HEK293 (cell line): ENCODE measurements around the gene F2.

Experiments
- CTCF ChIA-PET: fragments of 350-600 bp; formaldehyde crosslinking; extraction: SDS; loops from one replicate; lab custom pipeline; 2021; ENCODE audit warnings: antibody characterized with exemption; lab: Yijun Ruan, JAX
- POLR2A ChIA-PET: fragments of 300-600 bp; formaldehyde crosslinking; extraction: SDS; loops from one replicate; lab custom pipeline; 2020; ENCODE audit warnings: antibody characterized with exemption, inconsistent platforms; lab: Yijun Ruan, JAX
- H3K27ac ChIP-seq: fragments of 200-500 bp; sonication (Bioruptor generic); 2 replicates; pipeline ENCODE4 v1.5.1; 2014; ENCODE audit warnings: low read depth, low read length, control low read depth, inconsistent platforms; ENCODE audit errors: extremely low read depth
- H3K36me3 ChIP-seq, 2 experiments: fragments of 200-500 bp in 1 of 2; sonication (Bioruptor generic) in 1 of 2; 1 replicate in 1 of 2; 2 replicates in 1 of 2; pipeline ENCODE4 v1.5.1; 2014 to 2017; ENCODE audit warnings: inconsistent platforms in 2 of 2, low read length in 2 of 2; ENCODE audit not compliant: control insufficient read depth in 2 of 2, insufficient read depth in 1 of 2
- H3K4me1 ChIP-seq: fragments of 200-500 bp; sonication (Bioruptor generic); 2 replicates; pipeline ENCODE4 v1.5.1; 2014; ENCODE audit warnings: mild to moderate bottlenecking, low read length, inconsistent platforms; ENCODE audit not compliant: control insufficient read depth, insufficient read depth
- H3K4me3 ChIP-seq: 2 replicates; pipeline ENCODE4 v1.5.1; 2011; ENCODE audit warnings: low read depth, mild to moderate bottlenecking, control low read depth, low read length, moderate library complexity
- H3K9me3 ChIP-seq: fragments of 200-500 bp; sonication (Bioruptor generic); 2 replicates; pipeline ENCODE4 v1.5.1; 2014; ENCODE audit warnings: low read depth, low read length, inconsistent platforms; ENCODE audit not compliant: control insufficient read depth, insufficient read depth
- EGR2 ChIP-seq: fragments of 450-650 bp; formaldehyde crosslinking; IDR thresholded peaks from 2 replicates; pipeline ENCODE4 v1.5.1; 2016; ENCODE audit warnings: low read depth, missing biosample characterization, missing genetic modification characterization
- KLF9 ChIP-seq: fragments of 450-650 bp; formaldehyde crosslinking; IDR thresholded peaks from 2 replicates; pipeline ENCODE4 v1.5.1; 2016; ENCODE audit warnings: missing biosample characterization, missing genetic modification characterization, low read depth
- MZF1 ChIP-seq: fragments of 450-650 bp; formaldehyde crosslinking; IDR thresholded peaks from 2 replicates; pipeline ENCODE4 v1.5.1; 2017; ENCODE audit warnings: missing biosample characterization, missing genetic modification characterization, borderline replicate concordance
- SP3 ChIP-seq: fragments of 450-650 bp; formaldehyde crosslinking; IDR thresholded peaks from 2 replicates; pipeline ENCODE4 v1.5.1; 2016; ENCODE audit warnings: missing biosample characterization, missing genetic modification characterization
- ZFHX2 ChIP-seq: fragments of 450-650 bp; formaldehyde crosslinking; conservative IDR thresholded peaks from 2 replicates; pipeline ENCODE4 v1.5.1; 2016; ENCODE audit warnings: missing biosample characterization, missing genetic modification characterization
- ZNF140 ChIP-seq: fragments of 450-650 bp; formaldehyde crosslinking; IDR thresholded peaks from 2 replicates; pipeline ENCODE4 v1.5.1; 2016; ENCODE audit warnings: missing biosample characterization, missing genetic modification characterization
- ZNF175 ChIP-seq: fragments of 450-650 bp; formaldehyde crosslinking; IDR thresholded peaks from 2 replicates; pipeline ENCODE4 v1.5.1; 2016; ENCODE audit warnings: missing biosample characterization, missing genetic modification characterization
- ZNF266 ChIP-seq: fragments of 450-650 bp; formaldehyde crosslinking; IDR thresholded peaks from 2 replicates; pipeline ENCODE4 v1.5.1; 2016; ENCODE audit warnings: missing biosample characterization, missing genetic modification characterization, low read depth
- ZNF311 ChIP-seq: fragments of 450-650 bp; formaldehyde crosslinking; IDR thresholded peaks from 2 replicates; pipeline ENCODE4 v1.5.1; 2017; ENCODE audit warnings: missing biosample characterization, missing genetic modification characterization, borderline replicate concordance
- ZNF324 ChIP-seq: fragments of 450-650 bp; formaldehyde crosslinking; IDR thresholded peaks from 2 replicates; pipeline ENCODE4 v1.5.1; 2016; ENCODE audit warnings: missing biosample characterization, missing genetic modification characterization
- ZNF341 ChIP-seq: fragments of 450-650 bp; formaldehyde crosslinking; IDR thresholded peaks from 2 replicates; pipeline ENCODE4; 2016; ENCODE audit warnings: low read depth, missing biosample characterization, missing genetic modification characterization
- ZNF394 ChIP-seq: fragments of 450-650 bp; formaldehyde crosslinking; IDR thresholded peaks from 2 replicates; pipeline ENCODE4 v1.5.1; 2016; ENCODE audit warnings: missing biosample characterization, missing genetic modification characterization, mild to moderate bottlenecking, moderate library complexity, borderline replicate concordance
- ZNF521 ChIP-seq: fragments of 450-650 bp; formaldehyde crosslinking; IDR thresholded peaks from 2 replicates; pipeline ENCODE4 v1.5.1; 2017; ENCODE audit warnings: missing biosample characterization, mild to moderate bottlenecking, missing genetic modification characterization
- ZNF585B ChIP-seq: fragments of 450-650 bp; formaldehyde crosslinking; IDR thresholded peaks from 2 replicates; pipeline ENCODE4 v1.5.1; 2016; ENCODE audit warnings: missing biosample characterization, missing genetic modification characterization
- ZNF76 ChIP-seq: fragments of 450-650 bp; formaldehyde crosslinking; IDR thresholded peaks from 2 replicates; pipeline ENCODE4; 2016; ENCODE audit warnings: low read depth, missing biosample characterization, missing genetic modification characterization, borderline replicate concordance
- ZNF777 ChIP-seq: fragments of 450-650 bp; formaldehyde crosslinking; IDR thresholded peaks from 2 replicates; pipeline ENCODE4 v1.5.1; 2017; ENCODE audit warnings: missing biosample characterization, missing genetic modification characterization, borderline replicate concordance
- ZNF843 ChIP-seq: fragments of 450-650 bp; formaldehyde crosslinking; IDR thresholded peaks from 2 replicates; pipeline ENCODE4 v1.5.1; 2016; ENCODE audit warnings: missing biosample characterization, missing genetic modification characterization
- ZSCAN30 ChIP-seq: fragments of 450-650 bp; IDR thresholded peaks from 2 replicates; pipeline ENCODE4 v1.5.1; 2018; ENCODE audit warnings: missing biosample characterization, mild to moderate bottlenecking, missing genetic modification characterization, moderate library complexity
- TF ChIP-seq, protein P1 (sequence below): IDR thresholded peaks from 2 replicates; pipeline ENCODE4 v1.6.1; 2011; ENCODE audit warnings: mild to moderate bottlenecking, low read depth, low read length, borderline replicate concordance

Gene F2

DNA sequence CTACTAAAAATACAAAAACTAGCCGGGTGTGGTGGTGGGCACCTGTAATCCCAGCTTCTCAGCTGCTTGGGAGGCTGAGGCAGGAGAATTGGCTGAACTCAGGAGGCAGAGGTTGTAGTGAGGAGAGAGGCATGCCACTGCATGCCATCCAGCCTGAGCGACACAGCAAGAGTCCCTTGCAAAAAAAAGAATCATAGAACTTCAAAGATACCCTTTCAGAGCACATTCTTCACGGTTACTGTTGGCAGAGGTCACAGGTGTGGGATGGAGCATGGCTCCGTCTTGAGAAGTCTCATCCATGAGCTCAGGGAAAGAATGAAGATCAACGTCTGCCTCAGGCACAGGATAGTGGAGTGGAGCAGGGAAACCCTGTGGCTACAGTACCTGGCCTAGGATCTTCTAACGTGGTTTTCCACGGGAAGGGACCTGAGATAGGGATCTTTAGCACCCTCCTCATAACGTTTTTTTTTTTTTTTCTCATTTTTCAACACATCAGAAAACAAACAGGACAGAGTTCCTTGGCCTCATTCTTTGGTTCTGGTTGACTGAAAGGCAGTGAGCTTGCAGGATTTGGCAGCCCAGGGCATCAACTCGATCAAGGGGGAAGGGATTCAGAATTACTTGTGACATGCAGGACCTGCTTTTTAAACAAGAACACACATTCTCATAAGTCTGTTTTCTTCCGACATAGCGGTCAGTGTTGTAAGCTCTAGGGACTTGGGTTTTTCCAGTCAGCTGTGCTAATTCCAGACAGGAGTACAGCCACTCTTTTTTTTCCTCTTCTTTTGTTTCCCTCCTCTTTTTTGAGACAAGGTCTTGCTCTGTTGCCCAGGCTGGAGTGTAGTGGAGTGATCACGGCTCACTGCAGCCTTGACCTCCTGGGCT lies 22.8 kb downstream of the F2 start (continued):
- TF ChIP-seq, protein P1, sequence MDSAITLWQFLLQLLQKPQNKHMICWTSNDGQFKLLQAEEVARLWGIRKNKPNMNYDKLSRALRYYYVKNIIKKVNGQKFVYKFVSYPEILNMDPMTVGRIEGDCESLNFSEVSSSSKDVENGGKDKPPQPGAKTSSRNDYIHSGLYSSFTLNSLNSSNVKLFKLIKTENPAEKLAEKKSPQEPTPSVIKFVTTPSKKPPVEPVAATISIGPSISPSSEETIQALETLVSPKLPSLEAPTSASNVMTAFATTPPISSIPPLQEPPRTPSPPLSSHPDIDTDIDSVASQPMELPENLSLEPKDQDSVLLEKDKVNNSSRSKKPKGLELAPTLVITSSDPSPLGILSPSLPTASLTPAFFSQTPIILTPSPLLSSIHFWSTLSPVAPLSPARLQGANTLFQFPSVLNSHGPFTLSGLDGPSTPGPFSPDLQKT, result no peak
- TF ChIP-seq, all 188 proteins: peak for 0

DNA sequence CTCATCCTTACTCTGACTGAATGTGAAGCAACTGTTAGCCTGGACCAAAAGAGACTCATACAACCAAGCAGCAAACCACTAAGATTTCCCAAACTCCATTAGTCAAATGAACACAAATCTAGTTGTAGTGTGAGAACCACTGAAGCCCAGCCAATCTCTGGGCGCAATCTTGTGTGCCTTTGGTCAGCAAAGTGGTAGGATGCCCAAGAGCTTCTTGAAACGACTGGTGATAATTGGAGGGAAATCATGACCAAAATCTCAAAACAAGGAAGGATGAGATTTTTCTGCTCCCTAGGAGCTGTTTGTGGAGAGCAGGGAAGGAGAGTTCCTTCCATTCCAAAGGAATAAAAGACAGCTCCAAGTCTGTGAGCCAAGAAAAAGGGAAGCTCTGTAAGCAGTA lies 24.0 kb downstream of the F2 start:
- Histone ChIP-seq H3K27ac (no peak overlapping the region), H3K9me3 (no peaks in the 10 kb centered on the region), H3K4me1 (no peaks in the 10 kb centered on the region), H3K36me3 (peaks cover 7 to 74% of the 10 kb centered on the region in 2 experiments; a peak in 2 of 3 replicates), H3K4me3 (no peak overlapping the region)
- POLR2A ChIA-PET, result no interaction called here
- no peak for TF ChIP-seq ZNF521 (tag by site-specific recombination)
- TF ChIP-seq SP3, result no peak
- CTCF ChIA-PET, result interaction anchor here (0.6 kb wide), 1 partner anchor 41 kb away, joined by 3 read pairs; no protein-coding TSS in a partner anchor

DNA sequence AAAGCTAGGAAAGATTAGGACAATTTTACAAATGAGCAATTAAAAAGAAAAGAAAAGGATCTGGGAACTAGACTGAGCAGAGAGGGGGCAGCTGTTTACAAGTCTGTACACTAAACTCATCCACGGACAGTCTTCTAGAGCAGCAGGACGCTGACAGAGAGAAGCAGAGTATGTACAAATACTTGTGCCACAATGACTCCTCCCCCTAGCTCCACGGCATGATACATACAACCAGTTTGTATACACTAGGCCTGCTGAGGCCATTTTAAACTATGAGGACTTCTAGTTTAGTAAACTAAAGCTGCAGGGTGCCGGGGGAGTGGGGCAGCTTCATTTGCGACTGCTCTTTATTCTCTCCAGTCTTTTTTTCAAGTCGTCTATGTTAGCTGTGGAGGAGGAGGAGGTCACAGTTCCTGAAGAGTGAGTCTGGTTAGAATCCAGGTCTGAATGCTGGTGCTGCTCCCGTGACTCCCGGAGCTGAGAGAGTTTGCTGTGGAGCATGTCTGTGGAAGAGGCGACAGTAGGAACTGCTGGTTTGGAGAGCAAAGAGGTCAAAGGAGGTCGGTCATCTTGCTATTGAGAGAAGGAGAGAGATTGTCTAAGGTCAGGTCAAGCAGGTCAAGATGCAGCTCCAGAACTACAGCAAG lies 24.8 kb downstream of the F2 start:
- no peaks in the 10 kb centered on the region for H3K4me1 ChIP-seq
- CTCF ChIA-PET, result interaction anchor here (0.6 kb wide), 1 partner anchor 40 kb away, joined by 3 read pairs; no protein-coding TSS in a partner anchor
- H3K9me3 ChIP-seq, result no peaks in the 10 kb centered on the region
- no peak overlapping the region for H3K27ac ChIP-seq
- H3K4me3 ChIP-seq, result no peak overlapping the region
- POLR2A ChIA-PET, result no interaction called here
- TF ChIP-seq KLF9 (tag by site-specific recombination), result no peak
- no peak for TF ChIP-seq ZNF324 (tag by site-specific recombination)
- TF ChIP-seq ZNF777 (tag by site-specific recombination), result no peak
- no peak for TF ChIP-seq MZF1 (tag by site-specific recombination)
- TF ChIP-seq ZNF140, result no peak
- TF ChIP-seq ZNF341 (tag by site-specific recombination), result no peak
- TF ChIP-seq ZNF843 (tag by site-specific recombination), result no peak
- TF ChIP-seq ZNF394 (tag by site-specific recombination), result no peak
- no peak for TF ChIP-seq ZNF175 (tag by site-specific recombination)
- TF ChIP-seq ZNF585B (tag by site-specific recombination), result no peak
- no peak for TF ChIP-seq ZSCAN30 (tag by site-specific recombination)
- TF ChIP-seq ZNF311 (tag by site-specific recombination), result no peak
- no peak for TF ChIP-seq ZNF266 (tag by site-specific recombination)
- no peak for TF ChIP-seq ZNF76 (tag by site-specific recombination)
- no peak for TF ChIP-seq ZFHX2 (tag by site-specific recombination)
- no peak for TF ChIP-seq EGR2 (tag by site-specific recombination)
- H3K36me3 ChIP-seq, result peaks cover 9 to 79% of the 10 kb centered on the region in 2 experiments; a peak in 2 of 3 replicates
